ENCODE data around the gene SSTR1. TPM values are rescaled to one million over a fixed set of nuclear protein-coding genes. Genes with fewer than 3 reads are reported as not detected.

SSTR1 gene
- total RNA-seq, 1 donor from 2014 or later: not detected

DNA sequence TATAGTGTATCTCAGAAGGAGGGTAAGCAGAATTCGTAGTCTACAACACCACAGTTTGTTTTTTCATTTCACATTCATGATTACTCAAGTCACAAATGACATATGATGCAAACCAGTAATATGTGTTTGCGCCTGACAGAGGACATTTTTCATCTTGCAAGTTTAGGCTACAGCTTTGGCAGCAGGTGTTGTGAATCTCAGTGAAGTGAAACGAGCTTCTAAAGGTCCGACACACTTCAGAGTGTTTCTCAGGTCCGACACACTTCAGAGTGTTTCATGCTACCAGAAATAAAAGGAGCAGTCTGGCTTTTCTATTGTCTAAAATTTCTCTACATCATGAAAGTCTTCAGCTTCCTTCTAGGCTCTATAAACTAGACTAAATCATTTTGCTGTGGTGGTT, 25.5 kb downstream of the SSTR1 start:
- DNase-seq (ENCODE audit: low read depth in 2 of 2): no peak

DNA sequence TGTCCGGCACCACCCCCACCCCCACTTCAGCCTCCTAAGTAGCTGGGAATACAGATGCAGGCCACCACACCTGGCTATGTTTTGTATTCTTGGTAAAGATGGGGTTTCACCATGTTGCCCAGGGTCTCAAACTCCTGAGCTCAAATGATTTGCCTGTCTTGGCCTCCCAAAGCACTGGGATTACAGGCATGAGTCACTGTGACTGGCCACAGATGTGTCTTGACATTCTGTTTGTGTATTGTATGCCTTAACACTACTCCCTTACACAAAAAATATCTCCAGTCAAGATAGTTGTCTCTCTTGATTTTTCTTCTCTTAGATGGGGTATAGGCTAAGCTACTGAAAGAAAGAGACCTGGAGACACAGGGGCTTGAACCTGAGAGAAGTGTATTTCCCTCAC, 30.6 kb downstream of the SSTR1 start:
- DNase-seq (ENCODE audit: low read depth in 2 of 2): no peak

DNA sequence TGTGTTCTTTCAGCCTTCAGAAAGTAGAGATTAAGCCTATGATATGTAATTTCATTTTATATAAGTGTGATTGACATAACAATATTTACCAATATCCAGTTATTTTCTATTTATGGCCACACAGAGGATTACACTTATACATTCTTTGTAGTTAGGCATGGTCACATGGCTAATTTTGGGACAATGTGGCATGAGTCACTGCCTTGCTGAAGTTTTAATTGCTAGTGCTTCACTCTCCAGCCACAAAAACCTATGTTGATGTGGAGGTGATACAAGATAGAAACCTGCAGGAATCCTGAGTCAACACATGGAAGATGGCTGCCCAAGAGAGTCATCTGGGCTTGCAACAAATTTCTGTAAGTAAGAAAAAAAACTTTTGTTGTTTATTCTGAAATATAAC, 31.2 kb downstream of the SSTR1 start:
- DNase-seq (ENCODE audit: low read depth in 2 of 2): no peak

DNA sequence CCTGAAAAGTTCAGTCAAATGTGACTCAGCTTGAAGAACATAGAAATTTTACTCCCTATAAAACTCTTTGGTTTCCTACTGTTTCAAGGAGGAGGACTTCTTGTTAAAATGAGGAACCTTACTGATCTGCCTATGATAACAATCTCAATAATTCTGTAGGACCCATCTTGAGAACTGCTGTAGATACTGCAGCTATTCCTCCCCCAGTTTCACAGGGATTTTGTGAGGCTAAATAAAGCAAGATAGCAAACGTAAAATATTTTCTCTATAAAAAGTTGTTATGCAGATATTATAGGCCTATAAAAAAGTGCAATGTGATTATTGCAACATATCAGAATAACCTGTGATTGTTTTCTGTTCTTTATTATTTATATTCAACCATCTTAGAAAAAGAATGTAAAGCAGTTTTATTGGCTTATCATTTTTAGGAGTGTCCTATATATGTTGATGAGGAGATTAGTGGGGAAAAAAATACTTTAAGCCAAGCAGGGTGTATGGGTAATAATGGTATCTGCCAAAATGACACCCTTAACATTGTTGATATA, 36.1 kb downstream of the SSTR1 start:
- DNase-seq (ENCODE audit: low read depth in 2 of 2): no peak

DNA sequence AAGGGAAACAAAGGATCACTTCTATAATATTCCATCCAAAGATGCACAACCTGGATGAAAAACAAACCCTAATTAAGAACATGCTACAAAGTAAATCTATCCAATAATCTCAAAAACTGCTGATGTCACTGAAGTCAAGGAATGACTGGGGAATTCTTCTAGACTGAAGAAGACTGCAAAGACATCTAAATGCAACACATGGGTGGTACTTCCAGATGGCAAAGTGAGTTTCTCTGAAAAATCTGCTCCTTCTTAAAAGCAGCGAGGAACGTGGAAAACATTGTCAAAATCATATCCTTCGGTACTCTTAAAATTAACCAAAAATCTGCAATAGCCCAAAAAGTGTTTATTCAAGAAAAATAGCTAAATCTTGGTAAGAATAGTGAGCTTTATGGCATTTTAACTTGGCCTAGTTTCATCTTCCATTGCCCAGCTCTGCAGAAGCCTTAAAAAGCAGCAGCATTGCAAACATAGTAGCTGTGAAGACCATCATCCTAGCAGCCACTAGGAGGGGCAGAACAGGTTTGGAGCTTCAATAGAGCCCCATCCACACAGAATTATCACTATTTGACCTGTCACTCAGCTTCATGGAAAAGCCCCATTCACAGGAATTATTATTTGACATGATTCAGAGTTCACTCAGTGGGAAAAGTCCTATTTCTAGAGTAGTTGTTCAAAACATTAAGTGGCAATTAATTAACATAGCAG, 40.8 kb downstream of the SSTR1 start:
- peak; percentile 37 to 58 for DNase-seq (ENCODE audit: low read depth in 2 of 2)

DNA sequence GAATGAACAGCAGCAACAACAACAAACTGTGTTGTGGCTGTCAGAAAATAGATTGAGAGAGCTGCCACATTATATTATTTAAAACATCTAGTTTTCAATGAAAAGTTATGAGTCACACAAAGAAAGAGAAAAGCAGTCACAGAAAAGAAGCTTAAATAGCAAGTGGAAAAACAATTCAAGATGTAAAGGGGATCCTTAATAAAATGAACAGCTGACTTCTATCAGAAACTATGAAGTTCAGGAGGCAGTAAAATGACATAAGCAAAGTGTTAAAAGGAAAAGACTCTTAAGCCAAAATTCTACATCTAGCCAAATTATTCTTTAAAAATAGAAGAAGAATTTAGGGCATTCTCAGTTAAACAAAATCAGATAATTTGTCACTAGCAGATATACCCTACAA, 42.6 kb downstream of the SSTR1 start:
- DNase-seq (ENCODE audit: low read depth in 2 of 2): no peak

DNA sequence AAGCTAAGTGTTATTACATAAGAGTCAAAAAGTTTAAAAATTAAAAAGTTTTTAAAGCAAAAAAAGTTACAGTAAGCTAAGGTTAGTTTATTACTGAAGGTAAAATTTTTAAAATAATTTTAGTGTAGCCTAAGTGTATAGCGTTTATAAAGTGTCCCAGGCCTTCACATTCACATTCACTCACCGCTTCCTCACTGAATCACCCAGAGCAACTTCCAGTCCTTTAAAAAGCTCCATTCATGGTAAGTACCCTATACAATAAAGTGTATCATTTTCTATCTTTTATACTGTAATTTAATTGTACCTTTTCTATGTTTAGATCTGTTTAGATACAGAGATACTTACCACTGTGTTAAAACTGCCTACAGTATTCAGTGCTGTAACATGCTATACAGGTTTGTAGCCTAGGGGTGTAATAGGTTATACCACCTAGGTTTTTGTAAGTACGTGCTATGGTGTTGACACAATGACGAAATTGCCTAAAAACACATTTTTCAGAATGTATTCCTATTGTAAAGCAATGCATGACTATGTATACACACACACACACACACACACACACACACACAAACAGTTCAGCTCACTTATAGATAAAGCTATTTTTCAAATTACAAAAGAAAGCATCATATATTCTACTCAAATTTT, 44.5 kb downstream of the SSTR1 start:
- DNase-seq (ENCODE audit: low read depth in 2 of 2): peak in 1 of 2 donors; percentile 58

DNA sequence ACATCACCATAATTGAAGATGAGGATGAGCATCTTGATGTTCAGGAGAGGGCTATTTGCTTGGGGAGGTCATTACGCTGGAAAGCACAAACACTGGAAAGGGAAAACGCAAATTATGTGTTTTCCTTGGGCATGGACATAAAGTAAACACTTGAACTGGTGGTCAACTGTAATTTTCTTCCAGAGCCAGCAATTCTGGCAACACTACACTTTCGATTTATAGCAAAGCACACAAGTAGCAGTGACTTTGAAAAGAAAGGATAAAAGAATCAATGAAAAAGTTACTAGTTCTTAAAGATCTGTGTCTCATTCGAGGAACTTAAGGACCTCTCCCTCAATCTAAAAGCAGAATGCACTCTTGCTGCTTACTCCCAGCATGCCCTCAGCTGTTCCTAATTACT, 46.0 kb downstream of the SSTR1 start:
- DNase-seq (ENCODE audit: low read depth in 2 of 2): peak in 1 of 2 donors; percentile 18

DNA sequence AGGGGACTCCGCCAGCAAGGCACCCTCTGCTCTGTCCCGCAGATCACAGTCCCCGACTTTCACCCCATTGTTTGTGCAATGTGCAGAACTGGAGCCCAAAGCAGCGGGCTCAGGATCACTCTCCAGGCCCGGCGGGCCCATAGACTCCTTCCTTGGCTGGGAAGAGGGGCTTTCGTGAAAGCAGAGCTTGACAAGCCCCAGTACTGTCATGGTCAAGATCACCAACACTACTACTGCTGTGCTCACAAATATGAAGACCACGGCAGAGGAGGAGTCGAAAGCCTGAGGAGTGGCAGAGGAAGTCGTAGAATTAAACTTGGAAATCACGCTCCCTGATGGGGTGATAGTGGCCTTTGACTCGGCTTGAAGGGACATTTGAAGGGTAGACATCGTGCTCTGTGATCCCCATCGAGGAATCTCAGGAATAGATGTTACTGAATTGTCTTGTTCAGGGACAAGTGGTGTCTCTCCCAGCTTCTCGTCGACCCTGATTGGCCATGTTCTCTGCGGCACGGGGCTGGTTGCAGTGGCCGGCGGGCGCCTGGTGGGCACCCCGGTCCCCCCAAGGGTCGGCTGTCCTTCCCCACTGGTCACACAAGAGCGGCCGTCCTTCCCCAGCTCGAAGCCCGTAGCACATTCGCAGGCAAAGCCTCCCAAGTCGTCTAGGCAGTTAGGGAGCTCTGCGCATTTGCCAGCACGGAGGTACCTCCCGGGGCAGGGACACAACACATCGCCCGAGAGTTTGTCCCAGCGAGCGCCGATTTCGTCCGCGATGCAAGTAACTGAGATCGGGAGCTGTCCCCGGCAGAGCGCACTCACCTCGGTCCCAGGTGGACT, 47.1 kb downstream of the SSTR1 start:
- DNase-seq (ENCODE audit: low read depth in 2 of 2): peak; percentile 38 to 39

DNA sequence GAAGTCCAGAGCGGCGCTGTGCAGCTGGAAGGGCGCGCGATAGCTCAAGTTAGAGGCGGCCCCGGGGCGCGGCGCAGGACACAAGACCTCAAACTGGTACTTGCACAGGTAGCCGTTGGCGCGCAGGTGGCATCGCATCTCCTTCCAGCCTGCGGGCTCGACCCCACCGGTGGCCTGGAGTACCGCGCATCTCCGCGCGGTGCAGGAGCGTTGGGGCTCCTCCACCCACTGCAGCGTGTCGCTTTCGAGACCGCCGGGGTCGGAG, 47.6 kb downstream of the SSTR1 start:
- DNase-seq (ENCODE audit: low read depth in 2 of 2): peak in 1 of 2 donors; percentile 64

DNA sequence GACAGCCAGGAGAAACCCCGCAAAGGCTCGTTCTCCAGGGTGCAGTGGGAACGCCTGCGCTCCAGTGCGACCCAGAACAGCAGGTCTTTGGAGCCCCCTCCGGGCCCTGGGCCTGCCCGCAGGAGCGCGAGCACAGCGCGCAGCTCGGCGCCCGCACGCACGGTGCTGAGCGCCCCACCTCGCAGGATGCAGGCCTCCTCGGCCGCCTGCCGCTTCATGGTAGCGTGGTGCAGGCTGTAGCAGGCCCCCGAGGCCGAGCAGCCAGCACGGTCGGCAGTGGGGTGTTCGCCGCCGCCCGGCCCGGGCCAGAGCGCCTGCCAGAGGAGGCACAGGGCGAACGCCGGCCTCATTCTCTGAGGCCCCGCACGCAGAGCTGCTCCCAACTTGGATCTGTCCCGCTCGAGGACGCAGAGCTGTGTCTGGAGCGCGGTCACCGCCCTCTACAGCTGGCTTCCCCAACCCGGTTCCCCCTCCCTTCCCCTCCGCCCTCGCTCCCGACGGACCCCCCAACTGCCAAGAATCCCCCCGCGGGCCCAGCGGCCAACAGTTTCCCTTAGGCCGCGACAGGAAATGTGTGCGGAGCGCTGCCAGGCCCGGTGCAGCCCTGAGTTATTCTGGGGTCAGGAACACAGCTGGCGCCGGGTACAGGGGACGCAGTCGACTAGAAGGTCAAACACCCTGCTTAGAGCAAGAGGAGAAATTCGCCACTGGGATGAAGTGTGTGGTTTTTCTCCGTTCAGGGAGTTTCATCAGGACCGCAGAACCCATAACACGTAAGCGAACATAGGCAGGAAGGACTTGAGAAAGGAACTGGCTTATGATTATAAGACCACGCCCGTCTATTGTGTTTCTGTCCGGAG, 48.2 kb downstream of the SSTR1 start, which contains the start of gene CLEC14A:
Gene CLEC14A (minus strand): TSS at position 421 of the 860 bp plus-strand sequence. CDS start 71 bp downstream, at position 350.
- peak; percentile 94 to 99 for DNase-seq (ENCODE audit: low read depth in 2 of 2)

DNA sequence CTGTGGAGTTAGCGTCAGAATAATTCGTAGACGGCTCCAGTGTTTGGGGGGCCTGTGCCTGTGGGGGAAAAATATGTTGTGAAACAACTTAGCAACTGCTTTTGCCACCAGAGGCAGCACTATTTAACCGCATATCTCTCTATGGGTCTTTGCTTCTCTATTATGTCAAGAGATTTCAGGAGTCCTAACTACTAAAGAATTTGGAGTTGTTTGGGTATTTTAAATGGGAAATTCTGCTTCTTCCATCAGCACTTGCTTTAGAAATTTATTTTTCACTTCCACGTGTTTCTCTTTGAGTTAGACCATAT, 48.8 kb downstream of the SSTR1 start:
- no peak for DNase-seq (ENCODE audit: low read depth in 2 of 2)

DNA sequence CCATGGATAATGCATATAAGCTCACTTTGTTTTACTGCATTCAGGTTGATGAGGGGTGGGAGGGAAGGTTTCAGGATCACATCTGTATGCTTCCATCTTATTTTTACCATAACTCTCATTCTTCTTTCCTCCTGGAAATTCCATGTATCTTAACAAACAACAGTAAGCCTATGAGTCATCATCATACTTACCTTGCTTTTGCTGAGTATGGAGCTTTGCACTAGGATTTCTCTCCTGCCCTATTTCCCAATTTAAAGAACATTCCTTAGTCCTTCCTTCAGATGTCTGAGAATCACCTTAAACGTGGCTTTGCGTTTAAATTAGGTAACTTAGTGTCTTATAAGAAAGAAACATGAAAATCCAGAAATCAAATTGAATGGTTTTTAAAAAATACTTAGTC, 49.8 kb downstream of the SSTR1 start:
- peak in 1 of 2 donors; percentile 62 for DNase-seq (ENCODE audit: low read depth in 2 of 2)

DNA sequence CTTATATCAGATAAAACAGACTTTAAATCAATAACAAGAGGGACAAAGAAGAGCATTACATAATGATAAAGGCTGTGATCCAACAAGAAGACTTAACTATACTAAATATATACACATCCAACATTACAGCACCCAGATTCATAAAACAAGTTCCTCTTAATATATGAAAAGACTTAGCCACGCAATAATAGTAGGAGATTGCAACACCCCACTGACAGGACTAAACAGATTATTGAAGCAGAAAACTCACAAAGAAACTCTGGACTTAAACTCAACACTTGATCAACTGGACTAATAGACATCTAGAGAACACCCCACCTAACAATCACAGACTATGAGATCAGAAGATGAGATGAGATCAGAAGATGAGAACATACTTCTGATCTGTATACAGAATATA, 53.9 kb downstream of the SSTR1 start:
- DNase-seq (ENCODE audit: low read depth in 2 of 2): no peak

Other genes with a start within 250 kb of the SSTR1 start
- gene CLEC14A, start 48.2 kb downstream of the SSTR1 start, total RNA-seq: 84.2 and 116 TPM in 2 replicates

Data from dermis microvascular lymphatic vessel endothelial cell (primary cell).